ENCODE data around the gene DDX24.

DNA sequence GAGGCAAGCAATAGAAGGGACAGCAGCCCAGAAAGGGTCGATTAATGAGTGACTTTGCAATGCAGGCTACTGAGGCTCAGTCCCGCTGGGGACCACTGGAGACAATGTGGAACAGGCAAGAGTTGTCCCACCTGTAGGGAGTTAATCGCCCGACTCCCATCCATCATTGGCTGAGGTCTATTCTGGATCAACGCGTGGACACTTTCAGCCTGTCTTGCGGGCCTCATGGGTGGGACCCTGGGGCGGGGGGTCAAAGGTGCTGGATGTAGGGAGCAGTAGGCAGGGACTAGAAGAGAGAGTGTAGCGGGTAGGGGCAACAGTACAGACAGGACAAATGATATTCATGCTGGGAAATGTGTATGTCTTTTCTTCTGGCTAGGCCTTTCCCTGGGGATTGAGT lies 42.3 kb upstream of the DDX24 start:
- no peak for TF ChIP-seq CTCF (IDR thresholded peaks at IDR 0.05; ENCODE audit: insufficient read depth, low read depth, low read length)
- no peak for TF ChIP-seq EZH2 (IDR thresholded peaks at IDR 0.05; ENCODE audit: insufficient read depth, low read length)
